GM12878 (cell line): ENCODE data around the gene CDR2L. TPM values are rescaled to one million over a fixed set of nuclear protein-coding genes. Genes with fewer than 3 reads are reported as not detected.

Source experiments
- ATAC-seq: fragments of 200-7000 bp; cut with Tn5 transposase; 3 replicates; pipeline ENCODE4 v1.9.1; 2020; ENCODE audit warnings: mild to moderate bottlenecking, moderate library complexity
- BruUV-seq: library from RNA; stranded (reverse); fragments of 400-500 nt; replicated peaks from 2 replicates; lab custom pipeline; 2021; lab: Mats Ljungman, UMichigan
- CTCF ChIA-PET: fragments of 300-600 bp; sonication (Branson Sonifier 250); formaldehyde crosslinking; extraction: SDS; loops from one replicate; lab custom pipeline; 2021; ENCODE audit warnings: inconsistent platforms; lab: Yijun Ruan, JAX
- POLR2A ChIA-PET: fragments of 350-600 bp; formaldehyde crosslinking; extraction: SDS; loops from one replicate; lab custom pipeline; 2021; ENCODE audit warnings: inconsistent platforms; lab: Charles Lee
- RAD21 ChIA-PET: fragments of 300-600 bp; sonication (Branson Sonifier 250); formaldehyde crosslinking; loops from one replicate; lab custom pipeline; 2023; ENCODE audit warnings: antibody characterized with exemption; ENCODE audit not compliant: unreplicated experiment; lab: Charles Lee
- SMC1A ChIA-PET: fragments of 300-600 bp; sonication (Branson Sonifier 250); formaldehyde crosslinking; loops from one replicate; lab custom pipeline; 2023; ENCODE audit not compliant: unreplicated experiment, uncharacterized antibody; lab: Charles Lee
- DNase-seq: peaks from one replicate; pipeline ENCODE4 v3.0.0-alpha.2; 2011; ENCODE audit warnings: low read depth, low spot score
- FAIRE-seq: peaks from 3 replicates; lab custom pipeline; 2011; peaks lifted over from hg19 to GRCh38; lab: Jason Lieb, UNC
- H2AFZ ChIP-seq: 2 replicates; pipeline ENCODE4 v1.6.0; 2011; ENCODE audit warnings: low read depth, low read length, control low read depth; ENCODE audit not compliant: control insufficient read depth
- H3K27ac ChIP-seq: 2 replicates; pipeline ENCODE4 v1.5.1; 2011; ENCODE audit warnings: control low read depth; ENCODE audit not compliant: control insufficient read depth, insufficient read depth
- H3K27me3 ChIP-seq, 2 experiments: replicated peaks in 1 of 2; 2 replicates each; pipeline versions ENCODE4 v1.6.0 to v1.6.1; 2011; ENCODE audit warnings: low read length in 1 of 2; ENCODE audit not compliant: control insufficient read depth in 2 of 2, insufficient read depth in 2 of 2
- H3K36me3 ChIP-seq, 2 experiments: 2 replicates each; pipeline ENCODE4 v1.5.1; 2011; ENCODE audit warnings: low read length in 1 of 2; ENCODE audit not compliant: control insufficient read depth in 2 of 2, insufficient read depth in 2 of 2
- H3K4me1 ChIP-seq: 2 replicates; pipeline ENCODE4 v1.6.1; 2011; ENCODE audit warnings: mild to moderate bottlenecking, low read length, moderate library complexity, mixed read lengths; ENCODE audit not compliant: control insufficient read depth, insufficient read depth
- H3K4me2 ChIP-seq: 2 replicates; pipeline ENCODE4 v1.6.0; 2011; ENCODE audit warnings: control low read depth; ENCODE audit not compliant: control insufficient read depth, insufficient read depth
- H3K4me3 ChIP-seq: fragments of 200-600 bp; sonication (generic); 2 replicates; pipeline ENCODE4 v1.5.1; 2016
- H3K79me2 ChIP-seq: 2 replicates; pipeline ENCODE4 v1.6.0; 2011; ENCODE audit warnings: low read length; ENCODE audit not compliant: control insufficient read depth, insufficient read depth
- H3K9ac ChIP-seq: 2 replicates; pipeline ENCODE4 v1.8.0; 2011; ENCODE audit warnings: low read length, control low read depth, mixed read lengths; ENCODE audit not compliant: control insufficient read depth, insufficient read depth
- H3K9me3 ChIP-seq: replicated peaks from 3 replicates; pipeline ENCODE4 v1.5.1; 2011; ENCODE audit warnings: mild to moderate bottlenecking, low read length; ENCODE audit not compliant: control insufficient read depth, insufficient read depth
- H4K20me1 ChIP-seq: 2 replicates; pipeline ENCODE4 v1.6.0; 2011; ENCODE audit not compliant: control insufficient read depth, insufficient read depth
- ASH2L ChIP-seq: fragments of 300-600, 200-600 bp; sonication (generic); IDR thresholded peaks from 2 replicates; pipeline ENCODE4 v1.6.1; 2017; ENCODE audit warnings: low read depth, mild to moderate bottlenecking, borderline replicate concordance
- BCL11A ChIP-seq: IDR thresholded peaks from 2 replicates; pipeline ENCODE4 v1.6.1; 2011; ENCODE audit warnings: low read depth, low read length
- CEBPB ChIP-seq, 2 experiments: fragments of 150-350 bp in 1 of 2; IDR thresholded peaks; 2 replicates each; pipeline ENCODE4 v1.6.1; 2012 to 2014; ENCODE audit warnings: low read depth in 2 of 2, low read length in 2 of 2, borderline replicate concordance in 1 of 2, inconsistent platforms in 1 of 2
- CEBPZ ChIP-seq: fragments of 150-350 bp; IDR thresholded peaks from 2 replicates; pipeline ENCODE4 v1.6.1; 2016; ENCODE audit warnings: low read depth, low read length
- HDAC6 ChIP-seq: fragments of 200-600 bp; sonication (generic); IDR thresholded peaks from one replicate; pipeline ENCODE4 v1.8.0; 2017; ENCODE audit warnings: antibody characterized with exemption; ENCODE audit not compliant: unreplicated experiment
- JUND ChIP-seq: IDR thresholded peaks from 2 replicates; pipeline ENCODE4 v1.6.1; 2012; ENCODE audit warnings: low read depth, mild to moderate bottlenecking, low read length, improper control_type of control experiment, moderate library complexity
- PML ChIP-seq: IDR thresholded peaks from 2 replicates; pipeline ENCODE4 v1.6.1; 2012; ENCODE audit warnings: low read length, inconsistent platforms
- POLR2AphosphoS5 ChIP-seq: IDR thresholded peaks from 2 replicates; pipeline ENCODE4 v1.6.1; 2011; ENCODE audit warnings: mild to moderate bottlenecking, low read length, inconsistent platforms
- STAT3 ChIP-seq: IDR thresholded peaks from 2 replicates; pipeline ENCODE4 v1.6.1; 2011; ENCODE audit warnings: low read depth, low read length, improper control_type of control experiment
- TBL1XR1 ChIP-seq: IDR thresholded peaks from 2 replicates; pipeline ENCODE4 v1.6.1; 2012; ENCODE audit warnings: low read depth, low read length, improper control_type of control experiment
- WGBS: methylation state at CpG from one replicate; pipeline ENCODE4 v1.1.6; 2016; ENCODE audit warnings: low lambda C conversion rate; ENCODE audit not compliant: insufficient replicate concordance, insufficient coverage; ENCODE audit errors: missing lambda C conversion rate; 5-methylcytosine and 5-hydroxymethylcytosine counted together
- in situ Hi-C: fragments of 300-500 bp; cut with MboI; formaldehyde crosslinking; loops from 9 replicates; pipeline ENCODE4 v1.14.3; 2018; ENCODE audit warnings: mixed read lengths
- intact Hi-C: fragments of 100-400 bp; cut with micrococcal nuclease; formaldehyde crosslinking; loops from one replicate; pipeline ENCODE4 v1.14.2; 2022; ENCODE audit not compliant: unreplicated experiment
- polyA plus RNA-seq, 11 experiments: library from polyadenylated mRNA; depleted of rRNA in 4 of 11; unstranded in 6 of 11; stranded (reverse) in 5 of 11; fragments of >200 nt; fragmentation: Nextera tagmentation in 4 of 11; fragmentation: Illumina TruSeq in 1 of 11; extraction: Ambion mirVana in 4 of 11; extraction: Trizol in 1 of 11; gene quantifications; 1 replicate in 1 of 11; 2 replicates in 10 of 11; pipeline versions ENCODE4 v1.2.1 to v1.2.3, GENCODE V29; 2011 to 2016; ENCODE audit warnings: inconsistent platforms in 2 of 11, missing spikeins in 2 of 11, low read depth in 1 of 11
- total RNA-seq, 4 experiments: library from RNA; depleted of rRNA in 3 of 4; stranded (reverse); fragments of >200 nt in 3 of 4; fragmentation: Illumina TruSeq in 1 of 4; extraction: Trizol in 1 of 4; gene quantifications; 2 replicates each; pipeline versions ENCODE4 v1.2.1 to v1.2.3, GENCODE V29; 2013 to 2021

CDR2L gene
- total and polyA plus RNA-seq, 10 of the 15 experiments (the other 5 are each of a cell fraction or from before 2014, with no cell fraction given): 0.03 to 0.18 (median 0.04) TPM; not detected in 6

- no peak overlapping the region for H3K4me2 ChIP-seq
- FAIRE-seq: no peak
- ChIA-PET RAD21 (interaction anchor here (1.0 to 4.4 kb wide), 2 partner anchors 42 to 45 kb away, joined by 3 to 39 read pairs; no protein-coding TSS in a partner anchor), CTCF (interaction anchor here (6.2 kb wide), 1 partner anchor 43 kb away, joined by 56 read pairs; no protein-coding TSS in a partner anchor), SMC1A (no interaction called here), POLR2A (no interaction called here)
- DNase-seq: no peak
- no peaks in the 10 kb centered on the region for H3K9me3 ChIP-seq
- intact Hi-C loops (no loop called here), in situ Hi-C loops (no loop called here)
- H3K4me3 ChIP-seq: no peak overlapping the region
- no peak overlapping the region for H2AFZ ChIP-seq
- no peaks in the 10 kb centered on the region for H3K36me3 ChIP-seq
- H3K27me3 ChIP-seq: no peaks in the 10 kb centered on the region
- H3K4me1 ChIP-seq: no peaks in the 10 kb centered on the region; the same call in 1 of the 2 replicates
- no peak overlapping the region for H3K9ac ChIP-seq
- no TSS peak for BruUV-seq
- H3K27ac ChIP-seq: no peak overlapping the region
- no peaks in the 10 kb centered on the region for H4K20me1 ChIP-seq
- no peak for ATAC-seq
- H3K79me2 ChIP-seq: no peaks in the 10 kb centered on the region
- TF ChIP-seq HDAC6: no peak
- no peak for TF ChIP-seq TBL1XR1
- TF ChIP-seq PML: no peak
- TF ChIP-seq CEBPB (IDR thresholded peaks at IDR 0.05; ENCODE audit: borderline replicate concordance in 1 of 2, low read depth in 2 of 2, low read length in 2 of 2): no peak
- TF ChIP-seq BCL11A: no peak
- 62% methylated on average over 17 of the region's 19 CpGs for WGBS
Observed at GRCh38 chr17:75003957-75004355, 16.5 kb downstream of the CDR2L start.

- no peak overlapping the region for H2AFZ ChIP-seq
- no TSS peak for BruUV-seq
- 66% methylated on average over 3 of the region's 3 CpGs for WGBS
- H3K4me2 ChIP-seq: no peak overlapping the region
- H3K36me3 ChIP-seq: no peaks in the 10 kb centered on the region
- no peak overlapping the region for H3K27ac ChIP-seq
- in situ Hi-C loops (no loop called here), intact Hi-C loops (no loop called here)
- no peak for FAIRE-seq
- H3K9me3 ChIP-seq: no peaks in the 10 kb centered on the region
- ChIA-PET POLR2A (no interaction called here), SMC1A (interaction anchor here (0.9 kb wide), 1 partner anchor 43 kb away, joined by 3 read pairs; no protein-coding TSS in a partner anchor), CTCF (interaction anchor here (6.2 kb wide), 1 partner anchor 43 kb away, joined by 56 read pairs; no protein-coding TSS in a partner anchor), RAD21 (interaction anchor here (1.0 to 4.4 kb wide), 2 partner anchors 42 to 46 kb away, joined by 3 to 39 read pairs; no protein-coding TSS in a partner anchor)
- H3K4me1 ChIP-seq: no peaks in the 10 kb centered on the region; the same call in 1 of the 2 replicates
- ATAC-seq: no peak
- DNase-seq: no peak
- no peaks in the 10 kb centered on the region for H3K27me3 ChIP-seq
- no peak for TF ChIP-seq ASH2L
- TF ChIP-seq JUND: no peak
- no peak for TF ChIP-seq CEBPZ
- no peak for TF ChIP-seq STAT3
- no peak for TF ChIP-seq POLR2AphosphoS5
- H3K79me2 ChIP-seq: no peaks in the 10 kb centered on the region
- H3K9ac ChIP-seq: no peak overlapping the region
- no peaks in the 10 kb centered on the region for H4K20me1 ChIP-seq
- H3K4me3 ChIP-seq: no peak overlapping the region
Observed at GRCh38 chr17:75004371-75004770, 16.9 kb downstream of the CDR2L start.
